GM06990 (cell line): ENCODE measurements around the gene ZNF90.

Source experiments
- DNase-seq: peaks from one replicate; pipeline ENCODE4 v3.0.0-alpha.2; 2011; ENCODE audit not compliant: insufficient read length; ENCODE audit errors: extremely low read depth
- H3K27me3 ChIP-seq: replicated peaks from 2 replicates; pipeline ENCODE4 v1.6.0; 2011; ENCODE audit warnings: low read length; ENCODE audit not compliant: control insufficient read depth, insufficient read depth
- H3K36me3 ChIP-seq: 2 replicates; pipeline ENCODE4 v1.5.1; 2011; ENCODE audit warnings: low read length; ENCODE audit not compliant: control insufficient read depth, insufficient read depth
- H3K4me3 ChIP-seq: replicated peaks from 2 replicates; pipeline ENCODE4 v1.5.1; 2011; ENCODE audit warnings: low read depth, mild to moderate bottlenecking, control low read depth, low read length
- TF ChIP-seq, protein P1 (sequence below): IDR thresholded peaks from 2 replicates; pipeline ENCODE4 v1.5.1; 2011; ENCODE audit warnings: low read length, control low read depth, mild to moderate bottlenecking, inconsistent platforms; ENCODE audit not compliant: insufficient read depth, poor library complexity, severe bottlenecking

ZNF90 gene

DNA sequence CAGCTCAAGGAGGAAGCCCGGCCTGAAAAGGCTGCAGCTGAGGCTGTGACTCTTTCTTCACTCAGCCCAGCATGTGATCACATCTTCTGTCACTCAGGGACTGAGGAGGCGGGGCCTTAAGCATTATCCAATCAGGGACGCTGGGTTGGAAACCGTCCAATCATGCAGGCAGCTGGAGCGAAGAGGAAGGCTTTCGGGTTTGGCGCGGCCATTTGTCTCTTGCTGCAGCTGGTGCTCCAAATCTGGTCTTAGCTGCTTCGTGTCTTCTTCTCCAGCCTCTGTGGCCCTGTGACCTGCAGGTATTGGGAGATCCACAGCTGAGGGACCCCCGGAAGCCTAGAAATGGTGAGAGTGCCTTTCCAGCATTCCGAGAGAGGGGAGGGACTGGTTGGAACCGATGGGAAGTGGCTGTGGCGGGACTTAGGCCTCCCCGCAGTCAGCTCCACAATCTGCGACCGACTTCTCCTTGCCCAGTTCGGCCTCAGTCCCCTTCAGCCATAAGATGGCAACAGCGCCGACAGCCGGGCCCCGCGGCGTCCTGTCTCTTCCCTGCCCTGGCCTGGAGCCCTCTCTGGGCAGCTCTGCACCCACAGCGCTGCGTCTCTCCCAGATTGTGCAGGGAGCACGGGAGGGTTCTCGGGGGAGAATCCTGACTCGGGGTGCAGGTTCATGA is at the start of gene ZNF90:
Gene ZNF90, plus strand, starts transcription at position 210 of the 673 bp plus-strand sequence. Its CDS starts 133 bp downstream, at position 343.
- Histone ChIP-seq H3K36me3 (no peaks in the 10 kb centered on the region), H3K27me3 (no peaks in the 10 kb centered on the region), H3K4me3 (peak within 1 kb of the TSS; percentile 75)
- DNase-seq, result peak; percentile 49
- TF ChIP-seq, protein P1, sequence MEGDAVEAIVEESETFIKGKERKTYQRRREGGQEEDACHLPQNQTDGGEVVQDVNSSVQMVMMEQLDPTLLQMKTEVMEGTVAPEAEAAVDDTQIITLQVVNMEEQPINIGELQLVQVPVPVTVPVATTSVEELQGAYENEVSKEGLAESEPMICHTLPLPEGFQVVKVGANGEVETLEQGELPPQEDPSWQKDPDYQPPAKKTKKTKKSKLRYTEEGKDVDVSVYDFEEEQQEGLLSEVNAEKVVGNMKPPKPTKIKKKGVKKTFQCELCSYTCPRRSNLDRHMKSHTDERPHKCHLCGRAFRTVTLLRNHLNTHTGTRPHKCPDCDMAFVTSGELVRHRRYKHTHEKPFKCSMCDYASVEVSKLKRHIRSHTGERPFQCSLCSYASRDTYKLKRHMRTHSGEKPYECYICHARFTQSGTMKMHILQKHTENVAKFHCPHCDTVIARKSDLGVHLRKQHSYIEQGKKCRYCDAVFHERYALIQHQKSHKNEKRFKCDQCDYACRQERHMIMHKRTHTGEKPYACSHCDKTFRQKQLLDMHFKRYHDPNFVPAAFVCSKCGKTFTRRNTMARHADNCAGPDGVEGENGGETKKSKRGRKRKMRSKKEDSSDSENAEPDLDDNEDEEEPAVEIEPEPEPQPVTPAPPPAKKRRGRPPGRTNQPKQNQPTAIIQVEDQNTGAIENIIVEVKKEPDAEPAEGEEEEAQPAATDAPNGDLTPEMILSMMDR, result no peak

DNA sequence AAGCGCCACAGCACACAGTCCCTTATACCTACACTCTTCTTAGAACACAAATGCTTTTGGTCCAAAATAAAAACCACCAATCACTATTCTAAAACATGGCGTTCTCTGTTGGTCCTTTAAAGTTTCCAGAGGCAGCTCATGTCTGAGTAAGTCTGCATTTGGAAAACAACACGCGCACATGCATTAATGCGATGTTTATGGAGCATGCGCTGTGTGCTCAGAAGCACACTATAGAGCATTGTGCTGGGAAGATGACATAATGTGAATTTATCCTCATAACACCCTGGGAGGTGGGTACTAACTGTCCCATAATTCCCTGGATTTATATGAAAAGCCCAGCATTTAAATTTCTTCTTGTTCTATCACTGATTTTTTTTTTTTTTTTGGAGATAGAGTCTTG is 49.2 kb upstream of the ZNF90 start:
- no peak for DNase-seq
- TF ChIP-seq, protein P1, result no peak
- H3K4me3 ChIP-seq, result no peak overlapping the region
- H3K27me3 ChIP-seq, result no peaks in the 10 kb centered on the region
- H3K36me3 ChIP-seq, result no peaks in the 10 kb centered on the region; the same call in 1 of the 2 replicates

DNA sequence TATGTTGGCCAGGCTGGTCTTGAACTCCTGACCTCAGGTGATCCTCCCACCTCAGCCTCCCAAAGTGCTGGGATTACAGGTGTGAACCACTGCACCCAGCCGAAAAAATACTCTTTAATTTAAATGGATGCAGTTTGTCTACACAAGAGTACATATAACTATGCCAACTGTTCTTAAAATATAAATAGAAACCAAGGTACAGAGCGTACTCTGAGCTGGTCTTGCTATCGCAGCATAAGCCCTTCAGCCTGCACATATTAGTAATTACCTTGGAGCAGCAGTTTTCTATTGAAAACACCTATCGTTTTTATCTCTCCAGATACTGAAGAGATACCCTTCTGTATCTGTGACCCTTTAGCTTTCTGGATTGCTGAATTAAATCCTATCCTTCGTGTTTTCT is 41.9 kb upstream of the ZNF90 start:
- Histone ChIP-seq H3K36me3 (no peaks in the 10 kb centered on the region; the same call in 1 of the 2 replicates), H3K4me3 (no peak overlapping the region), H3K27me3 (no peaks in the 10 kb centered on the region)
- no peak for DNase-seq
- TF ChIP-seq, protein P1, result no peak

DNA sequence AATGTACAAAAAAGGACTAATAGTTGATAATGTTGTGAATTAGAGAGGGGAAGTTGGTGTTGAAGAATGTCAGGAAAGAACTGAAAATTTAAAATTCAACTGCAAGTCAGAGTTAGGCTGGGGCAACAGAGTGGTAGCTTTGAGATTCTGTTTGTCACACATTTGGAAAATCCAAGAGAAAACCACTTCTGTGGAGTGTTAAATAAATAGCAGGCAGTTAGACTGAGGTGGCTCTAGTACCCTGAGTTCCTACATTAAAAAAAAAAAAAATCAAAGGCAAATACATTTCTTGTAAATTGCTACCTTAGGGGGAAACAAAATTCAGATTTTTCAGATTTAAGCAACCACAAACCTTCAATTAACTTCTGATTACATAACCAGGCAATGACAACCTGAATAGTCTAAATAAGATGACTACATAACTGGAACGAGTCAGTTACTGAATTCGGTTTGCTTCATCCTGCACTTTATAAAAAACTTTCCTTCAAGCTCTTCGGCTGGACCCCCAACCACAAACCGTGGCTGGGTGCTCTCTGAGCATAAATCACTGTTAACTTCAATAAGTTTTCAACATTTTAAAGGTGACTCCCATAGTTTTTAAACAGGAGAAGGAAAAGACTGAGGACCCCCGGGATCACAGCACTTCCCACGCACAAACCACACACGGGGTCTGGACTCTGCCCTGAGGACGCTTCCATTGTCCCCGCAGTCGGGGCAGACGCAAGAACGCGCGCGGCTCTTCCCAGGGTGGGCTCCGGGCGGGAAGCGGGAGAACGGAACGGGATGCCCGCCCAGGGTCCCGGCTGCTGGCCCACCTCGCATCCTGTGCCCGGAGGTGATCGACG is 39.2 kb upstream of the ZNF90 start:
- H3K4me3 ChIP-seq, result peak overlapping the region; percentile 79
- DNase-seq, result no peak
- no peaks in the 10 kb centered on the region for H3K27me3 ChIP-seq
- TF ChIP-seq, protein P1, result no peak
- no peaks in the 10 kb centered on the region for H3K36me3 ChIP-seq

DNA sequence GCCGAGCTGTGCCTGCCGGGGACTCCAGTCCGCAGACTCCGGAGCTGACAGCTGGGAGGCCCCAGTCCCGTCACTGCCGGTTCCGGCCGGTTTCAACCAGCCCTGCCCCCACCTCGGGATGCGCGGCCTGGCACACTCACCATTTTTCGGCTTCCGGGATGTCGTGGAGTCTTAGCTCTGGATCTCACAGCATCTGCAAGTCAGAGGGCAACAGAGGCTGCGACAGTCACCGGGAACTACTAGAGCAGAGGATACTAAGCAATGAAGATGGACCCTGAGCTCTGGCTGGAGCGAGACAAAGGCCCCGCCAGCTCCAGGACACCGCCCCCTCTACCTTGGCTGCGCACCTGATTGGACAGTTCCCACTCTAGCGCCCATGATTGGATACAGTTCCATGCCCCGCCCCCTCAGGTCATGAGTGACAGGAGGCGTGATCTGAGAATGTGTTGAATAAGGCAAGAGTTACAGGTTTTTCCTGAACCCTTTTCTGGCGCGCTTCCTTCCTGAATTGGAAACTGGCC is 38.5 kb upstream of the ZNF90 start, which contains the start of gene ZNF682:
Gene ZNF682, minus strand, starts transcription at position 303 of the 521 bp plus-strand sequence. Its CDS starts 160 bp downstream, at position 143.
- no peaks in the 10 kb centered on the region for H3K36me3 ChIP-seq
- TF ChIP-seq, protein P1, result no peak
- H3K27me3 ChIP-seq, result no peaks in the 10 kb centered on the region
- H3K4me3 ChIP-seq, result peak within 1 kb of the TSS; percentile 79
- peak; percentile 72 for DNase-seq
